T-helper 17 cell (primary cell): Measurements from ENCODE around the gene PLCXD1. TPM values are rescaled to one million over a fixed set of nuclear protein-coding genes. Genes with fewer than 3 reads are reported as not detected.
"Not testable (repeated sequence)": the region's sequence is repeated elsewhere in the genome, so short reads cannot be mapped to it uniquely, and the experiment has no call there.

Experiments
- ATAC-seq: fragments of 150-1000 bp; cut with Tn5 transposase; 2 replicates; pipeline ENCODE4 v1.10.0; 2021; ENCODE audit warnings: mild to moderate bottlenecking, moderate library complexity
- DNase-seq, 3 donors: peaks; one replicate each; pipeline versions ENCODE4 v3.0.0 to v3.0.0-alpha.2; 2020 to 2021
- H3K9me3 ChIP-seq: one replicate; pipeline ENCODE4 v1.7.0; 2013; ENCODE audit warnings: low read length, mild to moderate bottlenecking; ENCODE audit not compliant: control insufficient read depth, poor library complexity, severe bottlenecking
- H3K27ac Mint-ChIP-seq: one replicate; pipeline ENCODE4 v1.8.0; 2022; ENCODE audit warnings: mild to moderate bottlenecking, moderate library complexity, mixed read lengths
- H3K27me3 Mint-ChIP-seq: one replicate; pipeline ENCODE4 v1.8.0; 2022; ENCODE audit warnings: mixed read lengths
- H3K36me3 Mint-ChIP-seq: one replicate; pipeline ENCODE4 v1.8.0; 2022; ENCODE audit warnings: low read depth, mixed read lengths
- H3K4me1 Mint-ChIP-seq: one replicate; pipeline ENCODE4 v1.8.0; 2022; ENCODE audit warnings: mild to moderate bottlenecking, mixed read lengths
- H3K4me3 Mint-ChIP-seq: one replicate; pipeline ENCODE4 v1.8.0; 2022; ENCODE audit warnings: mild to moderate bottlenecking, moderate library complexity, mixed read lengths
- total RNA-seq, 4 donors: library from RNA in 2 of 4; stranded (reverse) in 2 of 4; gene quantifications; one replicate each; pipeline ENCODE4 v1.2.3 and lab custom pipeline; 2022 to 2026

PLCXD1 gene
- total RNA-seq, 2 donors from 2014 or later: 13.0 to 17.9 TPM

- H3K9me3 ChIP-seq: no peaks in the 10 kb centered on the region
- Mint-ChIP-seq H3K36me3 (no peaks in the 10 kb centered on the region), H3K4me3 (peak overlapping the region; percentile 87), H3K27me3 (no peaks in the 10 kb centered on the region), H3K27ac (no peak overlapping the region), H3K4me1 (peaks cover 4% of the 10 kb centered on the region)
- DNase-seq: no peak
- no peak for ATAC-seq
Measured at GRCh38 chrX:275476-275966, 5.7 kb upstream of the PLCXD1 start.

DNA sequence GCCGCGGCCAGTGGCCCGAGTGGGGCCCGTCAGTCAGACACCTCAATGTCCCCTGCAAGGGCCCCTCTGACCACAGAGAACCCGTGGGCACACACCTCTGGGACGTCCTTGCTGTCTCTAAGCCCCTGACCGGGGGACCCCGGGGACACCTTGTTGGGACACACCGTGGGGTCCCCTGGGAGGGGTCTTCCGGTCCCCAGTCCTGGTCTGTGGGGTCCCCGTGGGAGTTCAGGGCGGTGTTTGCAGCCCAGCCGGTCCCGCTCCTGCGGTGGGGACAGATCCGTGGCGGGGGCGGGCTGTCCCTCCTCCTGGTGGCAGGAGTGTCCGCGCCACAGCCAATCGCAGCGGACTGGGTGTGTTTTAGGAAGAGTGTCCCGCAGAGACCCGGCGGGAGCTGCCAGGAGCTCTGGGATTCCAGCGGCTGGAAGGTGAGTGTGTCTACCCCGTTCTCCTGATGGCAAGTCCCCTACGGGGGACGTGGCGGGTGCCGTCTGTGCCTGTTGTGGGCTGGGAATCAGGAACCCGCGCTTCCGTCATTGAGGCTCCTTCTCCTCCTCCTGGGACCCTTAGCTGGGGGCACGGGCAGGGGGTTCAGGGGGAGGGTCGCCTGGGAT is 5.1 kb upstream of the PLCXD1 start:
- no peaks in the 10 kb centered on the region for H3K27me3 Mint-ChIP-seq
- ATAC-seq (peak; percentile 90), DNase-seq (peak; percentile 22 to 46 (median 43))
- H3K36me3 Mint-ChIP-seq: no peaks in the 10 kb centered on the region
- H3K4me1 Mint-ChIP-seq: peaks cover 4% of the 10 kb centered on the region
- no peaks in the 10 kb centered on the region for H3K9me3 ChIP-seq
- peak overlapping the region; percentile 24 for H3K27ac Mint-ChIP-seq
- peak overlapping the region; percentile 87 for H3K4me3 Mint-ChIP-seq

- Mint-ChIP-seq H3K4me3 (peak overlapping the region; percentile 87), H3K27ac (peak overlapping the region; percentile 24), H3K36me3 (no peaks in the 10 kb centered on the region), H3K27me3 (no peaks in the 10 kb centered on the region), H3K4me1 (peaks cover 7% of the 10 kb centered on the region)
- H3K9me3 ChIP-seq: no peaks in the 10 kb centered on the region
- DNase-seq (no peak), ATAC-seq (peak; percentile 50)
Measured at GRCh38 chrX:276581-277201, 4.5 kb upstream of the PLCXD1 start.

DNA sequence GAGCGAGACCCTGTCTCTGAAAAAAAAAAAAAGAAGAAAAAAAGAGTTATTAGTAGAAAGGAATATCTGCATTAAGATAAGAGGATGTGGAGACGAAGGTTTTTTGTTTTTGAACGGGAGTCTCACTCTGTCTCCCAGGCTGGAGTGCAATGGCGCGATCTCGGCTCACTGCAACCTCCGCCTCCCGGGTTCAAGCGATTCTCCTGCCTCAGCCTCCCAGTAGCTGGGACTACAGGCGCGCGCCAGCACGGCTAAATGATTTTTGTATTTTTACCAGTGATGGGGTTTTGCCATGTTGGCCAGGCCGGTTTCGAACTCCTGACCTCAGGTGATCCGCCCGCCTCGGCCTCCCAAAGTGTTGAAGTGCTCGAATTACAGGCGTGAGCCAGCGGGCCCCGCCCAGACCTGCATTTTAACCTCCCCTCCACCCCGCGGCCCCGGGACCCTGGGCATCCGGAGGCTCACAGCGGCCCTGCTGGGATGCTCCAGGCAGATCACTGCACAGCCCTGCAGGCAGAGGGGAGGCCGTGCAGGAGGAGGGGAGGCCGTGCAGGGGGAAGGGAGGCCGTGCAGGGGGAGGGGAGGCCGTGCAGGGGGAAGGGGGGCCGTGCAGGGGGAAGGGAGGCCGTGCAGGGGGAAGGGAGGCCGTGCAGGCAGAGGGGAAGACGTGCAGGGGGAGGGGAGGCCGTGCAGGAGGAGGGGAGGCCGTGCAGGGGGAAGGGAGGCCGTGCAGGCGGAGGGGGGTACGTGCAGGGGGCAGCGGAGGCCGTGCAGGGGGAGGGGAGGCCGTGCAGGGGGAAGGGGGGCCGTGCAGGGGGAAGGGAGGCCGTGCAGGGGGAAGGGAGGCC is 1.2 kb upstream of the PLCXD1 start:
- H3K36me3 Mint-ChIP-seq, H3K9me3 ChIP-seq, H3K27me3 Mint-ChIP-seq, ATAC-seq, DNase-seq, H3K27ac Mint-ChIP-seq: not testable (repeated sequence)
- peaks cover 11% of the 10 kb centered on the region for H3K4me1 Mint-ChIP-seq
- peak overlapping the region; percentile 69 for H3K4me3 Mint-ChIP-seq

DNA sequence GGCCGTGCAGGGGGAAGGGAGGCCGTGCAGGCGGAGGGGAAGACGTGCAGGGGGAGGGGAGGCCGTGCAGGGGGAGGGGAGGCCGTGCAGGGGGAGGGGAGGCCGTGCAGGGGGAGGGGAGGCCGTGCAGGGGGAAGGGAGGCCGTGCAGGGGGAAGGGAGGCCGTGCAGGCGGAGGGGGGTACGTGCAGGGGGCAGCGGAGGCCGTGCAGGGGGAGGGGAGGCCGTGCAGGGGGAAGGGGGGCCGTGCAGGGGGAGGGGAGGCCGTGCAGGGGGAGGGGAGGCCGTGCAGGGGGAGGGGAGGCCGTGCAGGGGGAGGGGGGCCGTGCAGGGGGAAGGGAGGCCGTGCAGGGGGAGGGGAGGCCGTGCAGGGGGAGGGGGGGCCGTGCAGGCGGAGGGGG is 459 bp upstream of the PLCXD1 start:
- H3K27me3 Mint-ChIP-seq, ATAC-seq, H3K9me3 ChIP-seq, DNase-seq, H3K36me3 Mint-ChIP-seq, H3K4me3 Mint-ChIP-seq, H3K27ac Mint-ChIP-seq, H3K4me1 Mint-ChIP-seq: not testable (repeated sequence)

- DNase-seq, H3K27ac Mint-ChIP-seq, H3K36me3 Mint-ChIP-seq: not testable (repeated sequence)
Measured at GRCh38 chrX:282000-282681, 960 bp downstream of the PLCXD1 start.

GRCh38 chrX:283115-283845 is 2.1 kb downstream of the PLCXD1 start:
- Mint-ChIP-seq H3K36me3 (no peaks in the 10 kb centered on the region), H3K27me3 (no peaks in the 10 kb centered on the region), H3K4me1 (peaks cover 9% of the 10 kb centered on the region), H3K4me3 (peak overlapping the region; percentile 89), H3K27ac (peak overlapping the region; percentile 78)
- DNase-seq: peak; percentile 73 to 81 (median 78)
- no peaks in the 10 kb centered on the region for H3K9me3 ChIP-seq
- peak; percentile 100 for ATAC-seq

More at GRCh38 chrX:282000-282681, 960 bp downstream of the PLCXD1 start:
- H3K4me3 Mint-ChIP-seq: peak overlapping the region; percentile 71
- not testable (repeated sequence) for H3K27me3 Mint-ChIP-seq, H3K9me3 ChIP-seq, H3K4me1 Mint-ChIP-seq, ATAC-seq

GRCh38 chrX:285076-285677 is 4.0 kb downstream of the PLCXD1 start:
- no peaks in the 10 kb centered on the region for H3K9me3 ChIP-seq
- H3K27me3 Mint-ChIP-seq: no peaks in the 10 kb centered on the region
- no peaks in the 10 kb centered on the region for H3K36me3 Mint-ChIP-seq
- no peak for ATAC-seq
- no peak overlapping the region for H3K4me3 Mint-ChIP-seq
- H3K27ac Mint-ChIP-seq: peak overlapping the region; percentile 24
- H3K4me1 Mint-ChIP-seq: peaks cover 7% of the 10 kb centered on the region
- DNase-seq: no peak

DNA sequence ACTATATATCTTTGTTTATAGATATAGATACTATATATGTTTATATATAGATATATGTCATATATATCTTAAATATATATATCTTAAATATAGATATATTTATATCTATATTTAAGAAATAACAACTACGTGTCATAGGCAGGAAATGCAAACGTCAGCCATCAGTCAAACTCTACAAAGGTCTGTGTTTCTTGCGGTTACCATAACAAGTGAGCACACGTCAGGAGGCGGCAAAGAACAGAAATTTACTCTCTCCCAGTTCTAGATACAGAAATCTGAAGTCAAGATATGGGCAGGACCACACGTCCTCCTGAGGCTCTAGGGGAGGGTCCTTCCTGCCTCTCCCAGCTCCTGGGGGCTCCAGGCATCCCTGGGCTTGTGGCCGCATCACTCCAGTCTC is 6.5 kb downstream of the PLCXD1 start:
- Mint-ChIP-seq H3K4me1 (peaks cover 4% of the 10 kb centered on the region), H3K27ac (peak overlapping the region; percentile 41), H3K27me3 (no peaks in the 10 kb centered on the region), H3K4me3 (no peak overlapping the region), H3K36me3 (no peaks in the 10 kb centered on the region)
- ATAC-seq (no peak), DNase-seq (no peak)
- no peaks in the 10 kb centered on the region for H3K9me3 ChIP-seq

GRCh38 chrX:288561-288991 is 7.4 kb downstream of the PLCXD1 start:
- Mint-ChIP-seq H3K4me3 (no peak overlapping the region), H3K36me3 (no peaks in the 10 kb centered on the region), H3K27ac (peak overlapping the region; percentile 41), H3K27me3 (no peaks in the 10 kb centered on the region), H3K4me1 (no peaks in the 10 kb centered on the region)
- no peak for DNase-seq
- H3K9me3 ChIP-seq: no peaks in the 10 kb centered on the region
- ATAC-seq: no peak

DNA sequence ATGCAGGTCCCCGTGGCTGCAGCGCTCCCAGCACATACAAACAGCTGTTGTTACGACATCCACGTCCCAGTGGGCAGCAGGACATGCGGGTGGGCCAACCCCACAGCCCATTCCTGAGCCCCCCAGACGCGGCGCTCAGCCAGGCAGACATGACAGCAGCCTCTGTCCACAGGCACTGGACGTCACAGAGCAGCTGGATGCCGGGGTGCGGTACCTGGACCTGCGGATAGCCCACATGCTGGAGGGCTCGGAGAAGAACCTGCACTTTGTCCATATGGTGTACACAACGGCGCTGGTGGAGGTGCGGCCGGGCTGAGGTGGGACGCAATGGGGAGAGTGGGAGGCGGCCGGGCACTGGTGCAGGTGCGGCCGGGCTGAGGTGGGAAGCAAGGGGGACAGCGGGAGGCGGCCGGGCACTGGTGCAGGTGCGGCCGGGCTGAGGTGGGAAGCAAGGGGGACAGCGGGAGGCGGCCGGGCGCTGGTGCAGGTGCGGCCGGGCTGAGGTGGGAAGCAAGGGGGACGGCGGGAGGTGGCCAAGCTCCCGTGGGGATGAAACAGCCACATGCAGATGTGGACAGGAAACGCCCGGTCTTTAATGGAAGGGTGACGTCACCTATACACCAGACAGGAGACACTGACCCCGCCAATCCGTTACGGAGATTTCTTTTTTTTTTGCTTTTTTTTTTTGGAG is 9.4 kb downstream of the PLCXD1 start:
- DNase-seq (peak in 1 of 3 donors; percentile 5), ATAC-seq (no peak)
- H3K36me3 Mint-ChIP-seq: no peaks in the 10 kb centered on the region
- H3K27me3 Mint-ChIP-seq: no peaks in the 10 kb centered on the region
- H3K4me3 Mint-ChIP-seq: no peak overlapping the region
- H3K4me1 Mint-ChIP-seq: no peaks in the 10 kb centered on the region
- no peak overlapping the region for H3K27ac Mint-ChIP-seq
- H3K9me3 ChIP-seq: no peaks in the 10 kb centered on the region
